ENCODE data around the gene OR14I1.

Gene OR14I1

GRCh38 chr1:248702714-248703113 is at the start of gene OR14I1:
OR14I1 (minus strand) TSS chr1:248702766.
- no peak for DNase-seq

- no peak for DNase-seq
These were observed 49.1 kb upstream of the OR14I1 start for GRCh38 chr1:248751635-248752034.

GRCh38 chr1:248751142-248751541 is 48.6 kb upstream of the OR14I1 start:
- DNase-seq, result no peak

- no peak for DNase-seq
These were observed 47.9 kb upstream of the OR14I1 start for GRCh38 chr1:248750496-248750895.

DNA sequence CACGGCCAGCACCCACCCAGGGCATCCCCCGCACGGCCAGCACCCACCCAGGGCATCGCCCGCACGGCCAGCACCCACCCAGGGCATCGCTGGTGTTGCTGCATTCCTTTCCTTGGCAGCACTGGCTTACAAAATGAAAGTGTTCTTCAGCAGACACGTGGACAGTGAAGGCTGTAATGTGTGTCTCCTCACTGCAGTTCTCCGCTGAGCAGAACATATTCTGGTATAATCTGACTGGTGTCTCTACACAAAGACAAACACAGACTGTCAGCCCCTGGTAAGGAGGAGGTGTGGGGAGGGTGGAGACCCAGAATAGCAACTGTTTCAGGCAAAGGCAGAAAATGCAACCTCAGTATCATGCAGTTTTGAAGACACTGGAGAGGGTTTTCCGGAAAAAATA is 45.6 kb upstream of the OR14I1 start:
- no peak for DNase-seq

DNA sequence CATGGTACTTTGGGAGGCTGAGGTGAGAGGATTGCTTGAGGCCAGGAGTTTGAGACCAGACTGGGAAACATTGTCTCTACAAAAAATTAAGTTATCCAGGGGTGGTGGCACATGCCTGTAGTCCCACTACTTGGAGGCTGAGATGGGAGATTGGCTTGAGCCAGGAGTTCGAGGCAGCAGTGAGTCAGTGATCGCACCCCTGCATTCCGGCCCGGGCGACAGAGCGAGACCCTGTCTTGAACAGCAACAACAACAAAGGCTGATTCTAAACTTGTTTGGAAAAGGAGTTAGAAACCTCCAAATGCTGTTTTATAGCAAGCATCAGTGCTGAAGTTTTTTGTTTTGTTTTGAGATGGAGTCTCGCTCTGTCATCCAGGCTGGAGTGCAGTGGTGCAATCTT is 38.3 kb upstream of the OR14I1 start:
- no peak for DNase-seq

GRCh38 chr1:248739572-248740205 is 37.1 kb upstream of the OR14I1 start:
- DNase-seq, result no peak

GRCh38 chr1:248737457-248737856 is 34.9 kb upstream of the OR14I1 start:
- no peak for DNase-seq

- DNase-seq, result no peak
These were observed 34.4 kb upstream of the OR14I1 start for GRCh38 chr1:248736977-248737376.

GRCh38 chr1:248733566-248733965 is 31.0 kb upstream of the OR14I1 start:
- DNase-seq, result no peak

DNA sequence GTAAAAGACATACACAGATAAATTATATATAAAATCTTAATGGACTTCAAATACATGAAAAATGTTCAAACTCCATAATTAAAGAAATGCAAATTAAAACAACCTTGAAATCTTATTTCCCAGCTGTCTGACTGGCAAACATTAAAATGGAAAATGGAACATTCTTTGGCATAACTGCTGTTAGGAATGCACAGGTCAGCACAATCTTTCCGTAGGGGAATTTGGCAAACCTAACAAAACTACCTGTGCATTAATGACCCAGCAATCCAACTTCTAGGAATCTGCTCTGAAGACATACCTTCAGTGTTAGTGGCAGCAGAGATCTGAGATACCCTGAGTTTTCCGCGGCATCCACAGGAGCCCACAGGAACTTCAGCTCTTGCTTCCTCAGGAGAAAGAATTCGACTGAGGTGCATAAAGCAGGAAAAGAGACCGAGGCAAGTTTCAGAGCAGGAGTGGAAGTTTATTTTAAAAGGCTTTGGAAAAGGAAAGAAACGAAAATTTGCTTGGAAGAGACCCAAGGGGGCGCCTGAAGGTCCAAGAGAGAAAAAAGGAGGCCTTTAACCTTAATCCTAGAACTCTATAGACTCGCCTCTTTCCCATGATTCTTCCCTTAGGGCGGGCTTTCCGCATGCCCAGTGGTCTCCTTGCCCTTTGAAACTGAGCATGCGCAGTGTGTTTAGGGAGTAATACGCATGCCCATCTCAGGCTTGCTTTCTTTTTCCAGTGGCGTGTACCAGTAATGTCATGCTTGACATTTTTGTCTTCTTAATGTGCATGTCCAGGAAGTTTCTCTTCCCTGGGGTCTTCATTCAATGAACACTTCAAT is 28.2 kb upstream of the OR14I1 start:
- DNase-seq, result no peak

- DNase-seq, result no peak
These were observed 11.7 kb upstream of the OR14I1 start for GRCh38 chr1:248714248-248714647.

GRCh38 chr1:248710305-248710900 is 7.8 kb upstream of the OR14I1 start:
- no peak for DNase-seq

- no peak for DNase-seq
These were observed 2.0 kb upstream of the OR14I1 start for GRCh38 chr1:248704606-248705005.

- DNase-seq, result no peak
These were observed 1.1 kb upstream of the OR14I1 start for GRCh38 chr1:248703674-248704073.

DNA sequence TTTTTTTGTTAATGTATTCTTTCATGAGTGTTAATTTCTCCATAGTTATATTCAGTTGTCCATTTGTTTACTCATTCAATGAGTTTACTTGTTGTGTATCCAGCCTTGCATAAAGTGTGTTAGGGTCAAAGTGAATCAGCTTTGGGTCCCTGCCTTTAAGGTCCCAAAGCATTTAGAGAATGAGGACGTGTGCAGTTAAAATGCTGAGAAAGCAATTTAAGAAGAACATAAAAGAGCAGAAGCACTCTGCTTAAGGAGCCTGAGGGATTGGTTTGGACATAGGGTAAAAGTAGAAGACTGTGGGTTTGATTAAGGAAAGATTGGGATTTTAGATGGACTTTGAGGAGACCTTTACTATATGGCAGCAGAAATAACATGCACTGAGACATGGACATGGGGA is 3.5 kb downstream of the OR14I1 start:
- DNase-seq, result no peak

GRCh38 chr1:248697907-248698306 is 4.7 kb downstream of the OR14I1 start:
- DNase-seq, result no peak

DNA sequence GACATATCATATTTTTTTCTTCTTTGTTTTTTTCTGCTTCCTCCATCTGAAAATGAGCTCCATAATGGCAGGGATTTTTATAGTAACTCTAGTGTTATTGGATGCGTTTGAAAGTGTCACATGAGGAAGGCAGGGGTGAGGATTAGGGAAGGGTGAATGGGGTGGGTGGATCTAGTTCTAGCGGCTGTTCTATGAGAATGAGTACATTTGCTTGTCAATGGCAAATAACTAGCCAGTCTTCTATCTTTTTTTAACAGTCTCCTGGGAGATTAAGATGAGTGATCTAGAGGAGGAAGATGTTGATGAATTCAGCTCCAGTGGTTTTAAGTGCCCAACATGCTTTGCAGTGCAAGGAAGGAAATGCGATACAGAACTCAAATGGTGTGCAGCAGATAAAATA is 5.8 kb downstream of the OR14I1 start:
- no peak for DNase-seq

- no peak for DNase-seq
These were observed 6.3 kb downstream of the OR14I1 start for GRCh38 chr1:248696261-248696660.

DNA sequence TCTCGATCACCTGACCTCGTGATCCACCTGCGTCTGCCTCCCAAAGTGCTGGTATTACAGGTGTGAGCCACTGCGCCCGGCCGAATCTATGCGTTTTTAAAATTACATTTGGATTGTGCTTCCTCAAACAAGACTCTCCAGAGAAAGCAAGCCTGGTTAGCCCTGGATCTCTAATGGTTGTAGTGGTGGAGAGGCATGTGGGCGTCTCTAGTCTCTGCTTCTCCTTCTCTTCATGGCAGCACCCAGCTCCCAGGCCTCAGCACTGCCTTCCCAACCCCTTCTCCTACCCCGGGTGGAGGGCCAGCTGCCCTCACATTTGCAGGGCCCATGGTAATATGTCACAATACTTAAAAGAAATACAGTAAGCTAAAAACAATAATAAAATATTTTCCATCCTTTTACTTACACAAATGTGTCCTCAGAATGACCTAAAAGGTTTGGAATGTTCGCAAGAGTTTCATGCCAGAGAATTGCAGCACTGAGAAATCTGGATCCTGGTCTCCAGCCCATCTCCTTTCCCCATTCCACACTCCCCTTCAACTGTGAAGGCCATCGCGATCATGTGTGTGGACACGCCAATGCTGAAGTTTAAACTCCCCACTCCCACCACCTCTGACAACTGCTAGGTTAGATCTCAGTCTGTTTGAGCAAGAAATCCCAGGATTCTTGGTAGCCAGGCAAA is 7.0 kb downstream of the OR14I1 start:
- no peak for DNase-seq

DNA sequence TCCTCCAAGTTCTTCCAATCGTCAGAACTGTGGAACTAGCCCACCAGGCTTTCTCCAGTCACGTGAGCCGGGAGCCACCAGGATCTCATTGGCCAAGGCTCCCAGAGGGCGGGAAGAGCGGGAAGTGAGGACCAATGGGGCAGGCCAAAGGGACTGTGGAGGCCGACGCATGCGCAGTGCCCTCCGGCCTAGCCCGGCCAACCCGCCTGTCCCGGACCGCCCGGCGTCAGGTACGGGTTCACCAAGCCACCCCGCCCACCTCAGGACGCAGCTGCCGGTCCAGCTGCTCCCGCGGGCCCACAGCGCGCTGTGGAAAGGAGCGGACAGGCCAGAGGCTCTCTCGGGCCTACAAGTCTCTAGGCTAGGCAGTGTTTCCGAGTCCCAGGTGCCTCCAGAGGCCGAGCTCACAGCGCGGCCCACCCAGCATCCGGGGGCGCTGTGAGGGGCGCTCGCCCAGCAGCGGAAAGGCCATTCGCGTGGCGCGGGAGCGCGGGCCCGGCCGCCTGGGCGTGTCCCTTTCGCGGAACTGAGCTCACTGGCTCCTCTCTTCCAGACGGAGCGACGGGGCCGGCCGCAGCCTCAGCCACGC is 10.9 kb downstream of the OR14I1 start:
- DNase-seq, result no peak

DNA sequence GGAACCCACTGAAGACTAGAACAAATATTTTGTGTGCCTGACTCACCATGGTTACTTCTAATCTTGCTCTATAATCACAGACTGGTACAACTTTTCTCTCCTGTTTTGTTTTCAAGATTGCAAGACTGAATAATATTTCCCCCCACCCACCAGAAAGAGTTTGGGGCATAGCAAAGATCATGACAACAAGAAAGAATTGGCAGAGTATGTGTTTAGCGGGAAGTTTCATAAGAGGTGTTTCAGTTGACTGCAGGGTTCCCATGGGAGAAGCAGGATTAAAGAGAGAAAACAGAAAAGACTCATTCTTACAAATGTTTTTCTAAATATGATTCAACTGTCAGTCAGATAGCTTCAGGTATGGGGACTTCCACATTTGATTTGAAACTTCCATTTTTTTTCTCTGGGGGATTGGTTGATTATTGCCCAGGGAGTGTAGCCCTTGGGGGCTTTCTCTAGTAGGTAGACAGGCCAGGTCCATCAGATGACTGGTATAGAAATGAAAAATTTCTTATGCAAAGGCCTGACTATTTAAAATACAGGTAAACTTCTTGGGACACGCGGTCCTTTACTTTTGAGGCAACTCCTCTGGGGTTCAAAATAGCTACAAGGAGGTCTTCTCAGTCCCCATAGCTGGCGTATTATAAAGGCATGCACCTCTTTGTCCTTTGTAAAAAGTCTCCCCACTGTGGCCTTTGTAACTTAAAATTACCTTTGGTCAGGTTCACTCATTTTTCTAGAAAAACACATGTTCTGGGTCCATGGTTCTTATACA is 13.9 kb downstream of the OR14I1 start:
- no peak for DNase-seq

Data from NCI-H2107 (cell line).